ENCODE measurements around the gene CD68. TPM values are rescaled to one million over a fixed set of nuclear protein-coding genes. Genes with fewer than 3 reads are reported as not detected.
"Not testable (repeated sequence)": the region's sequence is repeated elsewhere in the genome, so short reads cannot be mapped to it uniquely, and the experiment has no call there.

Gene CD68
- total and polyA plus RNA-seq, 3 donors from 2014 or later, result 2.0 to 54.8 (median 6.4) TPM

DNA sequence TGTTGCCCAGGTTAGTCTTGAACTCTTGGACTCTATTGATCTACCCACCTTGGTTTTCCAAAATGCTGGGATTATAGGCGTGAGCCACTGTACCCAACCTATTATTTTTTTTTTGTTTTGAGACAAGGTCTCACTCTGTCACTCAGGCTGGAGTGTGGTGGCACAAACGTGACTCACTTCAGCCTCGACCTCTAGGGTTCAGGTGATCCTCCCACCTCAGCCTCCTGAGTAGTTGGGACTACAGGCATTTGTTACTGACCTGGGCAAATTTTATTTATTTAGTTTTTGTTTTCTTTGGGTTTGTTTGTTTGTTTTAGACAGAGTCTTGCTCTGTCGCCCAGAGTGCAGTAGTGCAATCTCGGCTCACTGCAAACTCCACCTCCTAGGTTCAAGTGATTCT is 44.2 kb downstream of the CD68 start:
- no peak for DNase-seq
- 93 to 94% methylated on average over 5 of the region's 5 CpGs for WGBS, 2 donors
- Histone ChIP-seq H3K36me3 (ENCODE audit: low read depth, missing control alignments) (no peaks in the 10 kb centered on the region), H3K4me3 (no peak overlapping the region), H3K27me3 (no peaks in the 10 kb centered on the region), H3K9me3 (no peaks in the 10 kb centered on the region), H3K27ac (no peak overlapping the region), H3K4me1 (peaks cover 15% of the 10 kb centered on the region)
- TF ChIP-seq, protein P1, sequence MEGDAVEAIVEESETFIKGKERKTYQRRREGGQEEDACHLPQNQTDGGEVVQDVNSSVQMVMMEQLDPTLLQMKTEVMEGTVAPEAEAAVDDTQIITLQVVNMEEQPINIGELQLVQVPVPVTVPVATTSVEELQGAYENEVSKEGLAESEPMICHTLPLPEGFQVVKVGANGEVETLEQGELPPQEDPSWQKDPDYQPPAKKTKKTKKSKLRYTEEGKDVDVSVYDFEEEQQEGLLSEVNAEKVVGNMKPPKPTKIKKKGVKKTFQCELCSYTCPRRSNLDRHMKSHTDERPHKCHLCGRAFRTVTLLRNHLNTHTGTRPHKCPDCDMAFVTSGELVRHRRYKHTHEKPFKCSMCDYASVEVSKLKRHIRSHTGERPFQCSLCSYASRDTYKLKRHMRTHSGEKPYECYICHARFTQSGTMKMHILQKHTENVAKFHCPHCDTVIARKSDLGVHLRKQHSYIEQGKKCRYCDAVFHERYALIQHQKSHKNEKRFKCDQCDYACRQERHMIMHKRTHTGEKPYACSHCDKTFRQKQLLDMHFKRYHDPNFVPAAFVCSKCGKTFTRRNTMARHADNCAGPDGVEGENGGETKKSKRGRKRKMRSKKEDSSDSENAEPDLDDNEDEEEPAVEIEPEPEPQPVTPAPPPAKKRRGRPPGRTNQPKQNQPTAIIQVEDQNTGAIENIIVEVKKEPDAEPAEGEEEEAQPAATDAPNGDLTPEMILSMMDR (IDR thresholded peaks at IDR 0.05), result no peak
- no peak for TF ChIP-seq POLR2A (IDR thresholded peaks at IDR 0.05)
- intact Hi-C loops (cut with DNase I; ENCODE audit: low total_unique reads), result no loop called here

DNA sequence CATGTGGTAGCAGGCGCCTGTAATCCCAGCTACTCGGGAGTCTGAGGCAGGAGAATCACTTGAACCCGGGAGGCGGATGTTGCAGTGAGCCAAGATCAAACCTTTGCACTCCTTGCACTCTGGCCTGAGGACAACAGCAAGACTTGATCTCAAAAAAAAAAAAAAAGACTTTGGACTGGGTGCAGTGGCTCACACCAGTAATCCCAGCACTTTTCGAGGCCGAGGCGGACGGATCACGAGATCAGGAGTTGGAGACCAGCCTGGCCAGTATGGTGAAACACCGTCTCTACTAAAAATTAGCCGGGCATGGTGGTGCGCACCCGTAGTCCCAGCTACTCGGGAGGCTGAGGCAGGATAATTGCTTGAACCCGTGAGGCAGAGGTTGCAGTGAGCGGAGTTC is 46.3 kb downstream of the CD68 start:
- WGBS, 2 donors, result 91 to 97% methylated on average over 16 of the region's 16 CpGs
- Histone ChIP-seq H3K4me1 (peaks cover 15% of the 10 kb centered on the region), H3K27ac (peak overlapping the region in 1 of 2 donors; percentile 98)
- intact Hi-C loops (cut with DNase I; ENCODE audit: low total_unique reads); H3K36me3 ChIP-seq (ENCODE audit: low read depth, missing control alignments); H3K4me3 ChIP-seq; H3K27me3 ChIP-seq; H3K9me3 ChIP-seq; DNase-seq: not testable (repeated sequence)

DNA sequence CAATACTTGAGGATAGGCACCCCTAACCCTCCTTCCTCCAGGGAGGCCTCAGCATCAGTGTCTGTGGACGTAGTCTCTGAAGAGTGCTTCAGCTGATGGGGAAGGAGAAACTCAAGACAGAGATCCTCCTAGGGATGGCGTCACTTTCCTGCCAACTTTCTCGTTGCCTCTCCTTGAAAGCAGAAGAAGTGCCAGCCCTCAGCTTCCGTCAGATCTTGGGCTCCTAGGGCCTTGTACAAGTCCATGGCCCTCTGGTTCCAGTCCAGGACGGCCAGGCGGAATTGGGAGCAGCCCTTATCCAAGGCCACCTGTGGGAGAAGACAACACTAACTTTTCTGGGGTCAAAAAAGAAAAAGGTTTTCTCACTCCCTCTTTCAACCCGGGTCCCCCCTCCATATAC is 46.9 kb downstream of the CD68 start:
- TF ChIP-seq, protein P1 (IDR thresholded peaks at IDR 0.05), result no peak
- no peak for TF ChIP-seq POLR2A (IDR thresholded peaks at IDR 0.05)
- no peaks in the 10 kb centered on the region for H3K27me3 ChIP-seq
- no peaks in the 10 kb centered on the region for H3K36me3 ChIP-seq (ENCODE audit: low read depth, missing control alignments)
- peak; percentile 72 for DNase-seq
- H3K27ac ChIP-seq, result peak overlapping the region; percentile 96 to 98
- no peak overlapping the region for H3K4me3 ChIP-seq
- peaks cover 18% of the 10 kb centered on the region for H3K4me1 ChIP-seq
- H3K9me3 ChIP-seq, result no peaks in the 10 kb centered on the region
- intact Hi-C loops (cut with DNase I; ENCODE audit: low total_unique reads), result no loop called here
- 45 to 54% methylated on average over 7 of the region's 7 CpGs for WGBS, 2 donors

DNA sequence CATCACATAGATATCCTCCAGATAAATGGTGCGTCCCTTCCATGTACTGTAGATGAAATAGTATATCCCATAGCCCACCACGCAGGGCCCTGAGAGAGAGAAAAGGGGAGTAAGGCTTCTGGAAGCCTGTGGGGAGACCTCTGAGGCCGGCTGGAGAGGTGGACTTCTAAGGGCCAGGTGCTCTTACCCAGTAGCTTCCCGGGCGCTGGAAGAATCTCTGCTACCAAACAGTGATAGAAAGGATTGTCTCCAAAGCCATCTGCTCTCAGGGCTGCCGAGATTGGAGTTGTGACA is 47.5 kb downstream of the CD68 start:
- no peak for DNase-seq
- intact Hi-C loops (cut with DNase I; ENCODE audit: low total_unique reads), result no loop called here
- peaks cover 22% of the 10 kb centered on the region for H3K4me1 ChIP-seq
- TF ChIP-seq, protein P1 (IDR thresholded peaks at IDR 0.05), result no peak
- TF ChIP-seq POLR2A (IDR thresholded peaks at IDR 0.05), result no peak
- H3K4me3 ChIP-seq, result peak overlapping the region; percentile 91 to 94
- 8 to 10% methylated on average over 6 of the region's 6 CpGs for WGBS, 2 donors
- no peaks in the 10 kb centered on the region for H3K9me3 ChIP-seq
- no peaks in the 10 kb centered on the region for H3K36me3 ChIP-seq (ENCODE audit: low read depth, missing control alignments)
- H3K27me3 ChIP-seq, result no peaks in the 10 kb centered on the region
- peak overlapping the region; percentile 96 to 98 for H3K27ac ChIP-seq

DNA sequence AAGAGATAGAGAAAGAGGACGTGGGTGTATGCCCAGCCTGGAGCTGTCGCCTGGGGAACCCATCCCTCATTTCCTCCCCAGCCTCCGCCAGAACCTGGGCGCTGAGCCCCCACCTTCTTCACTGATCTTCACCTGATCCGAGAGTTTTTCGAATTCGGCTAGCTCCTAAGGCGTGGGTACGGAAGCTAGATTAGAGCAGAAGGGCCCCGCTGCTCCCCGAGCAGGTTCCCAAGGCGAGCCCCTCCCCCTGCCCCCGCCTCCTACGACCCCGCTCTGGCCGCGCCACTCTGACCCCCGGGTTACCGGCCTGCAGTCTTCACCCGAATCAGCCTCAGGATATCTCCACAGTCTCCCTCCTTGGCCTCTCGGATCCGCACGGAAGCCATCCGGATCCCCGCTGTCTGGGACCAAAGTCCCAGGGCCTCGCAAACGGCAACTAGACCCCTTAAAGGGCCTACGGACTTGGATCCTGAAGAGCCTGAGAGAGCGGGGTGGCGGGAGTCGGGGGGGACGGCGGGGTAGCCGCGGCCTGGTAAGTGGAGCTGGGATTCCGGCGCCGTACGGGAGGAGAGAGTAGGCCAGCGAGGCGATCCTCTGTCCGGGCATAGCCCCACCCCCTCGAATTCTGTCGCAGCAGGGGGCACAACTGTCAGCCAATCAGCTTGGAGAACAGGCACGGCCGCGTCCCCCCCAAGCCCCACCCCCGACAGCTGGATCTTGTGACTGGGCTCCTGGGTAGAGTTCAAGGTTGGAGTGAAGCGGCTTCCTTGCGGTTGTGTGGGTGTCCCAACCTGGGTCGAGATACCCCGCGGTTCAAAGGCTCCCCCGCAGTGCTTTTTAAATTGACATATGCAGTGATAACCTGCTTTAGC is 48.0 kb downstream of the CD68 start, which contains the start of gene SAT2:
Gene SAT2 (minus strand): TSS at position 572 of the 872 bp plus-strand sequence. CDS start 186 bp downstream, at position 386.
- WGBS, 2 donors, result 1% methylated on average over 13 to 48 of the region's 54 CpGs
- TF ChIP-seq, protein P1 (IDR thresholded peaks at IDR 0.05), result no peak
- peak; percentile 46 for TF ChIP-seq POLR2A (IDR thresholded peaks at IDR 0.05)
- Histone ChIP-seq H3K4me3 (peak within 1 kb of the TSS; percentile 91 to 94), H3K36me3 (ENCODE audit: low read depth, missing control alignments) (no peaks in the 10 kb centered on the region), H3K9me3 (no peaks in the 10 kb centered on the region), H3K27me3 (no peaks in the 10 kb centered on the region), H3K4me1 (peaks cover 22% of the 10 kb centered on the region), H3K27ac (peak within 1 kb of the TSS; percentile 96 to 98)
- peak; percentile 97 for DNase-seq
- intact Hi-C loops (cut with DNase I; ENCODE audit: low total_unique reads), result no loop called here
